ENCODE results near the gene GALNT2.

GRCh38 chr1:230240446-230241086 lies 173.5 kb downstream of the GALNT2 start:
- TF ChIP-seq CTCF (IDR thresholded peaks at IDR 0.05; ENCODE audit: borderline replicate concordance, extremely low read depth, low read length, poor library complexity, severe bottlenecking), result no peak
- TF ChIP-seq EZH2 (IDR thresholded peaks at IDR 0.05; ENCODE audit: borderline replicate concordance, low read depth, low read length, severe bottlenecking), result no peak

All from DND-41 (cell line).